Vagina (tissue), 2 donors: ENCODE measurements around the gene IQSEC1. TPM values are rescaled to one million over a fixed set of nuclear protein-coding genes. Genes with fewer than 3 reads are reported as not detected.

Source experiments
- DNase-seq, 2 donors: peaks; one replicate each; pipeline ENCODE4 v3.0.0-alpha.2; 2017; ENCODE audit errors: extremely low spot score in 2 of 2
- H3K27ac ChIP-seq: fragments of 200-600 bp; sonication (generic); one replicate; pipeline ENCODE4 v1.5.1; 2019
- H3K27me3 ChIP-seq: fragments of 200-600 bp; sonication (generic); one replicate; pipeline ENCODE4 v1.5.1; 2019
- H3K36me3 ChIP-seq, 2 donors: fragments of 200-600 bp; sonication (generic); one replicate each; pipeline ENCODE4 v1.5.1; 2017 to 2019
- H3K4me1 ChIP-seq: fragments of 200-600 bp; sonication (generic); one replicate; pipeline ENCODE4 v1.5.1; 2019
- H3K4me3 ChIP-seq, 2 donors: fragments of 200-600 bp; sonication (generic); 1 replicate in 1 of 2; 2 replicates in 1 of 2; pipeline ENCODE4 v1.5.1; 2016 to 2019
- H3K9me3 ChIP-seq: fragments of 200-600 bp; sonication (generic); one replicate; pipeline ENCODE4 v1.5.1; 2019
- CTCF ChIP-seq, 3 experiments: fragments of 450-650 bp in 2 of 3; fragments of 200-600 bp in 1 of 3; sonication (generic) in 1 of 3; IDR thresholded peaks; one replicate each; pipeline ENCODE4 v1.5.1; 2017 to 2019; ENCODE audit warnings: antibody characterized with exemption in 3 of 3, mild to moderate bottlenecking in 2 of 3, moderate library complexity in 2 of 3
- POLR2A ChIP-seq, 2 donors: fragments of 450-650 bp; IDR thresholded peaks; one replicate each; pipeline ENCODE4 v1.6.1; 2017; ENCODE audit warnings: antibody characterized with exemption in 2 of 2, mild to moderate bottlenecking in 2 of 2, moderate library complexity in 2 of 2
- POLR2AphosphoS5 ChIP-seq, 2 donors: sonication (generic); formaldehyde crosslinking; IDR thresholded peaks; one replicate each; pipeline ENCODE4 v1.9.0; 2017; ENCODE audit warnings: antibody characterized with exemption in 2 of 2, mild to moderate bottlenecking in 2 of 2, low read depth in 1 of 2; ENCODE audit not compliant: insufficient read depth in 1 of 2
- intact Hi-C: fragments of 100-400 bp; cut with DNase I; formaldehyde crosslinking; loops from one replicate; pipeline ENCODE4 v1.15.1; 2023
- total RNA-seq: library from RNA; depleted of rRNA; stranded (reverse); fragments of >200 nt; gene quantifications from one replicate; pipeline ENCODE4 v1.2.3, GENCODE V29; 2016

IQSEC1 gene
- total RNA-seq, 1 donor from 2014 or later, result 34.9 TPM

DNA sequence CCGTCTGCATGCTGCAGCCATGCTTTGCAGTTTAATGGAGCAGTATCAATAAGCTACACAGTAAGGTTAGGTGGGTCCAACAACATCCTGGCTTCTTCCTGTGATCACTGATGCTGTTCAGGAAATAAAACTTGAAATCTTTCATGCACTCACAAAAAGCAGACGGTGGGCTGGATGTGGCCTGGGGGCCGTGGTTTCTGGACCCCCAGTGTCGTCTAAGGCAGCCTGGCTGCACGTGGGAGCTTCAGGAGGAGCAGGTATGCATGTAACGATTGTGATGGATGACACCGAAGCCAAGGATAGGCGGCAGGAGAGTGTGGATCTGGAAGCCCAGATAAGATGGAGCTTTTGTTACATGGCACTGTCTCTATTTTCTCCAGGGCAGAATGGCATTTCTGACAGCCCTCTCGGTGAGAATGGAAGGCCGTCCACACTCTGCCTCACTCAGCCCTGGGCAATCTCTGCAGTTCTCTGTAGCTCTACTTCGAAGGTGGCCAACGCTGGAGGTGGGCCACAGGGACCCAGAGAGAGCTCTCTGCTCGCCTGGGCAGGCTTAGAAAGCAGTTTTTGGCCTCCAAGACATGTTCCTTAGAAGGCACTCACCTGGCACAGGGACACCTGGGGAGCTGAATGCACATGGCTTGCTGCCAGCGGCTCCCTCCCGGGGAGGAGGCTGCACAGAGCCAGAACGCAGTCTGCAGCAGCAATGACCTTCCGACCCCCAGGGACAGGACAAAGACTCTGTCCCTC lies 46.4 kb upstream of the IQSEC1 start:
- Histone ChIP-seq H3K4me1 (no peaks in the 10 kb centered on the region), H3K4me3 (no peak overlapping the region), H3K9me3 (no peaks in the 10 kb centered on the region), H3K27me3 (no peaks in the 10 kb centered on the region), H3K36me3 (no peaks in the 10 kb centered on the region), H3K27ac (no peak overlapping the region)
- intact Hi-C loops, result no loop called here
- no peak for DNase-seq
- TF ChIP-seq CTCF (IDR thresholded peaks at IDR 0.05), result no peak
- TF ChIP-seq POLR2A (IDR thresholded peaks at IDR 0.05), result no peak
- no peak for TF ChIP-seq POLR2AphosphoS5 (IDR thresholded peaks at IDR 0.05; ENCODE audit: insufficient read depth in 1 of 2, low read depth in 1 of 2)

DNA sequence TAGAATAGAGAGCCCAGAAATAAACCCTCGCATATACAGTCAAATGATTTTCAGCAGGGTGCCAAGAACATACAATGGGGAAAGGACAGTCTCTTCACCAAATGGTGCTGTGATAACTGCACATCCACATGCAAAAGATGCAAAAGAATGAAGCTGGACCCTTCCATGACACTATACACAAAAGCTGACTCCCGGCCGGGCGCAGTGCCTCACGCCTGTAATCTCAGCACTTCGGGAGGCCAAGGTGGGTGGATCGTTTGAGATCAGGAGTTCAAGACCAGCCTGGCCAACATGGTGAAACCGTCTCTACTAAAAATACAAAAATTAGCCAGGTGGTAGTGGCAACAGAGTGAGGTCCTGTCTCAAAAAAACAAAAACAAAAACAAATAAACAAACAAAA lies 43.2 kb upstream of the IQSEC1 start:
- no peak overlapping the region for H3K4me3 ChIP-seq
- H3K36me3 ChIP-seq, result no peaks in the 10 kb centered on the region
- intact Hi-C loops, result no loop called here
- H3K9me3 ChIP-seq, result no peaks in the 10 kb centered on the region
- H3K27me3 ChIP-seq, result no peaks in the 10 kb centered on the region
- DNase-seq, result no peak
- H3K27ac ChIP-seq, result no peak overlapping the region
- TF ChIP-seq POLR2AphosphoS5 (IDR thresholded peaks at IDR 0.05; ENCODE audit: insufficient read depth in 1 of 2, low read depth in 1 of 2) (no peak), CTCF (IDR thresholded peaks at IDR 0.05) (no peak), POLR2A (IDR thresholded peaks at IDR 0.05) (no peak)
- peaks cover under 1% of the 10 kb centered on the region for H3K4me1 ChIP-seq

DNA sequence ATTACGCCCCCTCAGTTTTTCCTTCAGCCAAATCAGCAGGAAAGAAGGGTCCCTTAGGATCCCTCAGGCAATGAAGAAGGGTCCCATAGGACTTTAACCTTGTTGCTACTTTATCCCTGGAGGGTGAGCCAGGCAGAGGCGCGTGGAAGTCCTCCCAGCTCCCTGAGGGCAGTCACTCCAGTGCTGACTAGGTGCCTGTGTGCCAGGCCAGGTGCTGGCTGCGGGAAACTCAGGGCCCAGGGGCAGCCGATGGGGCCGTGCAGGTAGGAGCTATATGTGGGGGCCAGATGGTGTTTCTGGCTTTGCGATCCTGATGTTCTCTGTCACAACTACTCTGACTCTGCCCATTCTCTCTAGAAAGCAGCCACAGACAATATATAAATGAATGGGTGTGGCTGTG lies 42.8 kb upstream of the IQSEC1 start:
- H3K4me3 ChIP-seq, result no peak overlapping the region
- no peaks in the 10 kb centered on the region for H3K36me3 ChIP-seq
- TF ChIP-seq POLR2A (IDR thresholded peaks at IDR 0.05) (no peak), POLR2AphosphoS5 (IDR thresholded peaks at IDR 0.05; ENCODE audit: insufficient read depth in 1 of 2, low read depth in 1 of 2) (no peak), CTCF (IDR thresholded peaks at IDR 0.05) (no peak)
- H3K27me3 ChIP-seq, result no peaks in the 10 kb centered on the region
- H3K4me1 ChIP-seq, result peaks cover 5% of the 10 kb centered on the region
- no peak for DNase-seq
- H3K27ac ChIP-seq, result no peak overlapping the region
- H3K9me3 ChIP-seq, result no peaks in the 10 kb centered on the region
- intact Hi-C loops, result no loop called here

GRCh38 chr3:13115576-13115910 lies 42.3 kb upstream of the IQSEC1 start:
- no peak overlapping the region for H3K4me3 ChIP-seq
- intact Hi-C loops, result no loop called here
- no peak overlapping the region for H3K27ac ChIP-seq
- H3K27me3 ChIP-seq, result no peaks in the 10 kb centered on the region
- no peaks in the 10 kb centered on the region for H3K9me3 ChIP-seq
- H3K4me1 ChIP-seq, result peaks cover 10% of the 10 kb centered on the region
- H3K36me3 ChIP-seq, result no peaks in the 10 kb centered on the region
- TF ChIP-seq CTCF (IDR thresholded peaks at IDR 0.05) (no peak), POLR2A (IDR thresholded peaks at IDR 0.05) (no peak), POLR2AphosphoS5 (IDR thresholded peaks at IDR 0.05; ENCODE audit: insufficient read depth in 1 of 2, low read depth in 1 of 2) (no peak)
- no peak for DNase-seq

DNA sequence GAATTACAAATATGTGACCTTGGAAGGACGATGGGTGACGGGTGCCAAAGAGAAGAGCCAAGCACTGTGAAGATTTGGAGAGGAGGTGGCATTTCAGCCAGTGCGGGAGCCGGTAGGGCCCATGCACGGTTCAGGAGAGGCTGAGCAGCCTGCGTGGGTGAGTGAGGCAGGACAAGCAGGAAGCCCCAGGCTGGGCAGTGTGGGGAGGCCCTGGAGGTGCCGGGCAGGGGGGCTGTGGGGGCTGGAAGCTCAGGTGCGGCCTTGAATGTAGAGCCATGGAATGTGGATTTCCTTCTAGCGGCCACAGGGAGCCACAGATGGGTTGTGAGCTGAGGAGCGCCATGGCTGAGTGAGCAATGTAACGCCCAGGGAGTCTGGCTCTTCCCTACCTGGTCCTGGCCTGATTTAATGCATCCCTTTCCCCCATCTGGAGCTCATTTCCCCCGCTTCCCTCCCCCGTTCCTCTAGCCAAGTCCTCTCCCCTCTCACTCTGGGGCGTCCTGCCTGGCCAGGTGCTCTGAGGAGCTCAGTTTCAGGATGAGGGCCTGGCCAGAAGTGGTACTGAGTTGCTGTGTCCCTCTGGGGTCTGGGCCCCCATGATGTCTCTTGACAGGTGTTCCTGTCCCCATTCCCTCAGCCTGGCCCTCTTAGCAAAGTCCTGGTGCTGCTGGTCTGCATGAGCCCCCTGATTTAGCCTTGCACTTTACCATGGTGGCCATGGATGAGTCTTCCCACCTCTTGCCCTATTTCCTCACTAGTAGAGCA lies 41.8 kb upstream of the IQSEC1 start:
- no peak overlapping the region for H3K4me3 ChIP-seq
- H3K27me3 ChIP-seq, result no peaks in the 10 kb centered on the region
- TF ChIP-seq POLR2A (IDR thresholded peaks at IDR 0.05) (no peak), POLR2AphosphoS5 (IDR thresholded peaks at IDR 0.05; ENCODE audit: insufficient read depth in 1 of 2, low read depth in 1 of 2) (no peak), CTCF (IDR thresholded peaks at IDR 0.05) (no peak)
- no peaks in the 10 kb centered on the region for H3K36me3 ChIP-seq
- no peaks in the 10 kb centered on the region for H3K9me3 ChIP-seq
- no peak for DNase-seq
- no peak overlapping the region for H3K27ac ChIP-seq
- peaks cover 11% of the 10 kb centered on the region for H3K4me1 ChIP-seq
- intact Hi-C loops, result no loop called here
